22Rv1 (cell line): ENCODE measurements around the gene DMBT1.
"Not testable (repeated sequence)": the region's sequence is repeated elsewhere in the genome, so short reads cannot be mapped to it uniquely, and the experiment has no call there.

ENCODE experiments used
- H3K27ac ChIP-seq: fragments of 450-650 bp; 2 replicates; pipeline ENCODE4 v1.5.1; 2017
- CTCF ChIP-seq: fragments of 450-650 bp; IDR thresholded peaks from 2 replicates; pipeline ENCODE4 v1.5.1; 2017; ENCODE audit warnings: mild to moderate bottlenecking
- ZFX ChIP-seq: fragments of 450-650 bp; IDR thresholded peaks from 2 replicates; pipeline ENCODE4 v1.6.1; 2017; ENCODE audit warnings: antibody characterized with exemption, borderline replicate concordance

DMBT1 gene

DNA sequence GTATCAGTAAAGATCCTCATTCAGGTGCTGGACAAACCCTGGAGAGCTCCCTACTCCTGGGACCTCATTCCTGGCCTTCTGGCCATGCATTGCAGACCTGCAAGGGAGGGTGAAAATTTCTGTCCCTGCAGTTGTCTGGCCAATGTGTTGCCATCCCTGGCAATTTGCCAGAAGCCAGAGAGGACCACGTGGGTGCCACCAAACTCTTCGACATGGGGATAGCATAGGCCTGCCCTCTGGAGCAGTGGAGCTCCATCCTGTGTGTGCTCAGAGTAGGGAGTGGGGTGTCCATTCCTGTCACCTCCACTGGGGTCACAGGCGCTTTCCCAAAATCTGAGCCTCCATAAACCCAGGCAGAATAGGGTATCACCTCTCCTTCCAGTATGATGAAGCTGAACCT, 31.2 kb downstream of the DMBT1 start:
- H3K27ac ChIP-seq = no peak overlapping the region
- no peak for TF ChIP-seq CTCF
- TF ChIP-seq ZFX = no peak

GRCh38 chr10:122592161-122592560, 31.6 kb downstream of the DMBT1 start:
- no peak overlapping the region for H3K27ac ChIP-seq
- no peak for TF ChIP-seq CTCF
- no peak for TF ChIP-seq ZFX

DNA sequence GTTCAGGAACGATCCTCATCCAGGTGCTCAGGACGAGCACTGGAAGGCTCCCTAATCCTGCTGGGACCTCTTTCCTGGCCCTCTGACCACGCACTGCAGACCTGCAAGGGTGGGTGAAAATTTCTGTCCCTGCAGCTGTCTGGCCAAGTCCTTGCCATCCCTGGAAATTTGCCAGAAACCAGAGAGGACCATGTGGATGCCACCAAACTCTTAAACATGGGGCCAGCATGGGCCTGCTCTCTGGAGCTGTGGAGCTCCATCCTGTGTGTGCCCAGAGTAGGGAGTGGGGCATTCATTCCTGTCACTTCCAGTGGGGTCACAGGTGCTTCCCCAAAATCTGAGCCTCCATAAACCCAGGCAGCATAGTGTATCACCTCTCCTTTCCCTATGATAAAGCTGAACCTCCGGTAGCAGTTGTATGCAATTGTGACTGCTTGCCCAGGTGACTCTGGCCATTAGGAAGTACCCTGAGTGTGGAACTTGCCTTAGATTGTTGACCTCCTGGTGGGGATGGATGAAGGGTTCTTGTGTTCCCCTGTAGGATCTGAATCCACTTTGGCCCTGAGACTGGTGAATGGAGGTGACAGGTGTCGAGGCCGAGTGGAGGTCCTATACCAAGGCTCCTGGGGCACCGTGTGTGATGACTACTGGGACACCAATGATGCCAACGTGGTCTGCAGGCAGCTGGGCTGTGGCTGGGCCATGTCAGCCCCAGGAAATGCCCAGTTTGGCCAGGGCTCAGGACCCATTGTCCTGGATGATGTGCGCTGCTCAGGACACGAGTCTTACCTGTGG, 57.1 kb downstream of the DMBT1 start:
- no peak for TF ChIP-seq ZFX
- TF ChIP-seq CTCF = no peak
- H3K27ac ChIP-seq = no peak overlapping the region

DNA sequence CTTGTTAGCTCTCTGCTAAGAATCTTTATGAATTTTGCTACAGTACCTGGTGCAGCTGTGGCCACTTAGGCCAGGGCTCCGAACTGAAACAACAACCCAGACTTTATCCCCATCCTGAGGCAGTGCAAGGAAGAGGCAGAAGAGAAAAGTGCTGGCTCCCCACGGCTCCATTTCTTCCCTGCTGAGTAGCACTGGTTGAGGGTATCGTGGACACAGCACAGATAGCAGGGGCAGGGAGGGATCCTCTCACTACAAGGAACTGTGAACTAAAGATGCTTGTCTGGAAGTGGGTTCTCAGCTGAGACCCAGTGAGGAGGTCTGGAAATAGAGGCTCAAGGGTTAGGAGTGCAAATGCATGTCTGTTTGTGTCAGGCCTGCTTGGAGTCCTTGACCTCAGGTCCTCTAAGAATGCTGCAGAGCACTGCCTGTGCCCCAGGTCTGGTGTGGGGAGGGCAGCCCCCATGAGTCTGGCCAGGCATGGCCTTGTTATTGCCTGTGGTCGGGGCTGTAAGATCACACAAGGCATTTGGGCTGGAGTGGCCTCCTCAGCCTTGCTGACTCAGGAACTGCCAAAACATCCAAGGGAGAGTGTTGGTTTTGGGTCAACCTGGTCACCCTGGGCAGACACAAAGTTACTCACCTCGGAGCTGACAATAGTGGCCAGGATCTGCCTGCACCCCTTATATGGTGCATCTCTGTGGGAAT, 58.1 kb downstream of the DMBT1 start:
- H3K27ac ChIP-seq = no peak overlapping the region
- TF ChIP-seq CTCF (no peak), ZFX (no peak)

DNA sequence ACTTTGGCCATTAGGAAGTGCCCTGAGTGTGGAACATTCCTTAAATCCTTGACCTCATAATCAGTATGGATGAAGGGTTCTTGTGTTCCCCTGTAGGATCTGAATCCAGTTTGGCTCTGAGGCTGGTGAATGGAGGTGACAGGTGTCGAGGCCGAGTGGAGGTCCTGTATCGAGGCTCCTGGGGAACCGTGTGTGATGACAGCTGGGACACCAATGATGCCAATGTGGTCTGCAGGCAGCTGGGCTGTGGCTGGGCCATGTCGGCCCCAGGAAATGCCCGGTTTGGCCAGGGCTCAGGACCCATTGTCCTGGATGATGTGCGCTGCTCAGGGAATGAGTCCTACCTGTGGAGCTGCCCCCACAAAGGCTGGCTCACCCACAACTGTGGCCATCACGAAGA, 60.4 kb downstream of the DMBT1 start:
- not testable (repeated sequence) for H3K27ac ChIP-seq

DNA sequence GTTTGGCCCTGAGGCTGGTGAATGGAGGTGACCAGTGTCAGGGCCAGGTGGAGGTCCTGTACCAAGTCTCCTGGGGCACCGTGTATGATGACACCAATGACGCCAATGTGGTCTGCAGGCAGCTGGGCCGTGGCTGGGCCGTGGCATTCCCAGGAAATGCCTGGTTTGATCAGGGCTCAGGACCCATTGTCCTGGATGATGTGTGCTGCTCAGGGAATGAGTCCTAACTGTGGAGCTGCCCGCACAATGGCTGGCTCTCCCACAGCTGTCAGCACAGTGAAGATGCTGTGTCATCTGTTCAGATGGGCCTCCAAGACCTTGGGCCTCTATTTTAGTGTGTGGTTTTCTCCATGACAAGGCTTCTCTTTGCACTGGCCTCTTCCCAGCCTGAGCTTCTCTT, 64.0 kb downstream of the DMBT1 start:
- TF ChIP-seq ZFX (no peak), CTCF (no peak)
- no peak overlapping the region for H3K27ac ChIP-seq

DNA sequence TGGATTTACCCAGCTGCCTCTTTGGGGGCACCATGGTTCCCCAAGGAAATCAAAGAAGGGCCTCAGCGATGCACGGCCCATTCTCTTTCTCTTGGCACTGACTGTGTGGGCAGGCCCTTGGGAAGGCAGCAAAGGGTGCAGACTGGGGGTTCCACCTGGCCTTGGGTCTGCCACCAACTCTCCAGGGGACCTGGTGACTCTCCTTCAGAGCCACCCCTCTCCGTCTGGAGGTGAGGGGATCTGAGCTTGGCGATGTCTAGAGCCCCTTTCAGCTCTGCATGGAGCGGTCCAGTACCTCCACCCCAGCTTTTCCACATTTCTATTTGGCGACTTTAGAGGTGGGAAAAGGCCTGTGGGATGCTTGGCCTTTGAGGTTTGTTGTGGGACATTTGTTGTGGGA, 70.0 kb downstream of the DMBT1 start:
- TF ChIP-seq ZFX = no peak
- TF ChIP-seq CTCF = no peak
- no peak overlapping the region for H3K27ac ChIP-seq
